Measurements from ENCODE around the gene HSD17B11.

DNA sequence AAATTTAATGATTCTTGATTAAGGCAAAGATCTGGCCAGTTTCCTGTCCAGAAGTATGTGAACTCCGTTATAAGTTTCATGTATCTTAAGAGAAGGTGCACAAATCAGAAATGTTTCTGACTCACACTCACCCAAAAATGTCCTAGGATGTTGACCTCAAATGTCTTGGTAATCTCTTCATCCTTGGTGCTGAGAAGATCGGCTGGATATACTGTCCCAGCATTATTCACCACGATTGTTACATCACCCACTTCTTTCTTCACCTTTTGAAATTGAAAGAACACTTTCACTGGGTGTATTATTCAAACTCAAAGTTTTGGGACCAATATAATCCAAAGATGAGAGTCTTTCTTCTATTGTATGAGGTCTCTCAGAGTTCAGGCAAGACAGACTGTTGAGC lies 74.0 kb downstream of the HSD17B11 start:
- TF ChIP-seq, protein P1, sequence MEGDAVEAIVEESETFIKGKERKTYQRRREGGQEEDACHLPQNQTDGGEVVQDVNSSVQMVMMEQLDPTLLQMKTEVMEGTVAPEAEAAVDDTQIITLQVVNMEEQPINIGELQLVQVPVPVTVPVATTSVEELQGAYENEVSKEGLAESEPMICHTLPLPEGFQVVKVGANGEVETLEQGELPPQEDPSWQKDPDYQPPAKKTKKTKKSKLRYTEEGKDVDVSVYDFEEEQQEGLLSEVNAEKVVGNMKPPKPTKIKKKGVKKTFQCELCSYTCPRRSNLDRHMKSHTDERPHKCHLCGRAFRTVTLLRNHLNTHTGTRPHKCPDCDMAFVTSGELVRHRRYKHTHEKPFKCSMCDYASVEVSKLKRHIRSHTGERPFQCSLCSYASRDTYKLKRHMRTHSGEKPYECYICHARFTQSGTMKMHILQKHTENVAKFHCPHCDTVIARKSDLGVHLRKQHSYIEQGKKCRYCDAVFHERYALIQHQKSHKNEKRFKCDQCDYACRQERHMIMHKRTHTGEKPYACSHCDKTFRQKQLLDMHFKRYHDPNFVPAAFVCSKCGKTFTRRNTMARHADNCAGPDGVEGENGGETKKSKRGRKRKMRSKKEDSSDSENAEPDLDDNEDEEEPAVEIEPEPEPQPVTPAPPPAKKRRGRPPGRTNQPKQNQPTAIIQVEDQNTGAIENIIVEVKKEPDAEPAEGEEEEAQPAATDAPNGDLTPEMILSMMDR (IDR thresholded peaks at IDR 0.05) = no peak
- TF ChIP-seq POLR2A (IDR thresholded peaks at IDR 0.05) = no peak
